ENCODE measurements around the gene SNX22.
A peak's percentile ranks its signal among the peaks of the same experiment; 100 is the strongest.

The SNX22 gene

GRCh38 chr15:64134345-64134829 is 17.1 kb upstream of the SNX22 start:
- no peak for DNase-seq (ENCODE audit: low read depth)

GRCh38 chr15:64136347-64136746 is 15.2 kb upstream of the SNX22 start:
- DNase-seq (ENCODE audit: low read depth) = no peak

- no peak for DNase-seq (ENCODE audit: low read depth)
Measured at GRCh38 chr15:64137226-64137833, 14.2 kb upstream of the SNX22 start.

- DNase-seq (ENCODE audit: low read depth) = no peak
Measured at GRCh38 chr15:64138331-64138941, 13.1 kb upstream of the SNX22 start.

- DNase-seq (ENCODE audit: low read depth) = no peak
Measured at GRCh38 chr15:64141798-64142512, 9.6 kb upstream of the SNX22 start.

- no peak for DNase-seq (ENCODE audit: low read depth)
Measured at GRCh38 chr15:64143276-64143675, 8.3 kb upstream of the SNX22 start.

GRCh38 chr15:64144192-64144564 is 7.4 kb upstream of the SNX22 start:
- DNase-seq (ENCODE audit: low read depth) = no peak

- no peak for DNase-seq (ENCODE audit: low read depth)
Measured at GRCh38 chr15:64144565-64145281, 6.8 kb upstream of the SNX22 start.

GRCh38 chr15:64146041-64146440 is 5.5 kb upstream of the SNX22 start:
- DNase-seq (ENCODE audit: low read depth) = no peak

- DNase-seq (ENCODE audit: low read depth) = no peak
Measured at GRCh38 chr15:64146520-64146884, 5.0 kb upstream of the SNX22 start.

GRCh38 chr15:64146885-64147681 is 4.4 kb upstream of the SNX22 start:
- DNase-seq (ENCODE audit: low read depth) = no peak

- DNase-seq (ENCODE audit: low read depth) = no peak
Measured at GRCh38 chr15:64148168-64148567, 3.4 kb upstream of the SNX22 start.

- no peak for DNase-seq (ENCODE audit: low read depth)
Measured at GRCh38 chr15:64148581-64148980, 3.0 kb upstream of the SNX22 start.

- no peak for DNase-seq (ENCODE audit: low read depth)
Measured at GRCh38 chr15:64149424-64149823, 2.1 kb upstream of the SNX22 start.

GRCh38 chr15:64149893-64150578 is 1.5 kb upstream of the SNX22 start:
- DNase-seq (ENCODE audit: low read depth) = no peak

GRCh38 chr15:64152507-64153387 is 1.2 kb downstream of the SNX22 start:
- DNase-seq (ENCODE audit: low read depth) = no peak

- DNase-seq (ENCODE audit: low read depth) = peak; percentile 57
Measured at GRCh38 chr15:64153480-64154367, 2.2 kb downstream of the SNX22 start.

- DNase-seq (ENCODE audit: low read depth) = no peak
Measured at GRCh38 chr15:64155802-64156651, 4.5 kb downstream of the SNX22 start.
